LNCAP (cell line): ENCODE data around the gene OR1L6.

Experiments used
- CTCF ChIP-seq: fragments of 450-650 bp; IDR thresholded peaks from 2 replicates; pipeline ENCODE4 v1.5.1; 2017; ENCODE audit warnings: mild to moderate bottlenecking

The OR1L6 gene

GRCh38 chr9:122742003-122742402, at the start of gene OR1L6:
Gene OR1L6 (plus strand): TSS chr9:122742303. CDS start chr9:122749848, 7,545 bp downstream.
- no peak for TF ChIP-seq CTCF

GRCh38 chr9:122695696-122696095, 46.4 kb upstream of the OR1L6 start:
- TF ChIP-seq CTCF = no peak

GRCh38 chr9:122718038-122718437, 24.1 kb upstream of the OR1L6 start:
- no peak for TF ChIP-seq CTCF

GRCh38 chr9:122719218-122719617, 22.9 kb upstream of the OR1L6 start:
- TF ChIP-seq CTCF = no peak

- no peak for TF ChIP-seq CTCF
Measured at GRCh38 chr9:122723690-122724089, 18.4 kb upstream of the OR1L6 start, which contains the start of gene OR1L4. Gene OR1L4 (plus strand): TSS chr9:122723990. CDS start chr9:122723990, 0 bp downstream.

- no peak for TF ChIP-seq CTCF
Measured at GRCh38 chr9:122754825-122755224, 12.7 kb downstream of the OR1L6 start.

GRCh38 chr9:122767817-122768216, 25.7 kb downstream of the OR1L6 start:
- no peak for TF ChIP-seq CTCF

GRCh38 chr9:122777052-122777451, 34.9 kb downstream of the OR1L6 start:
- no peak for TF ChIP-seq CTCF
